IPS DF 6.9 (cell line): ENCODE measurements around the gene FADS2.
A peak's percentile ranks its signal among the peaks of the same experiment; 100 is the strongest.

Experiments
- DNase-seq: peaks from one replicate; pipeline ENCODE4 v3.0.0-alpha.2; 2013; ENCODE audit warnings: low read depth, low spot score
- H3K27ac ChIP-seq: one replicate; pipeline ENCODE4 v1.5.1; 2013; ENCODE audit warnings: low read length, control low read depth
- H3K27me3 ChIP-seq: 2 replicates; pipeline ENCODE4 v1.6.1; 2013; ENCODE audit warnings: mild to moderate bottlenecking, low read length; ENCODE audit not compliant: control insufficient read depth, insufficient read depth
- H3K36me3 ChIP-seq: 2 replicates; pipeline ENCODE4 v1.6.1; 2013; ENCODE audit warnings: low read length; ENCODE audit not compliant: control insufficient read depth, insufficient read depth
- H3K4me1 ChIP-seq: 2 replicates; pipeline ENCODE4 v1.6.1; 2013; ENCODE audit warnings: low read length; ENCODE audit not compliant: control insufficient read depth, insufficient read depth
- H3K4me3 ChIP-seq: 2 replicates; pipeline ENCODE4 v1.5.1; 2013; ENCODE audit warnings: mild to moderate bottlenecking, low read length
- H3K9me3 ChIP-seq: 2 replicates; pipeline ENCODE4 v1.6.1; 2013; ENCODE audit warnings: low read length, inconsistent platforms; ENCODE audit not compliant: control insufficient read depth, insufficient read depth
- WGBS: extraction: QIAGEN DNeasy Blood & Tissue Kit; methylation state at CpG from one replicate; pipeline ENCODE4 v1.1.7; 2013; ENCODE audit warnings: mixed read lengths, missing lambda C conversion rate; ENCODE audit not compliant: insufficient read length, insufficient coverage; 5-methylcytosine and 5-hydroxymethylcytosine counted together

FADS2 gene

DNA sequence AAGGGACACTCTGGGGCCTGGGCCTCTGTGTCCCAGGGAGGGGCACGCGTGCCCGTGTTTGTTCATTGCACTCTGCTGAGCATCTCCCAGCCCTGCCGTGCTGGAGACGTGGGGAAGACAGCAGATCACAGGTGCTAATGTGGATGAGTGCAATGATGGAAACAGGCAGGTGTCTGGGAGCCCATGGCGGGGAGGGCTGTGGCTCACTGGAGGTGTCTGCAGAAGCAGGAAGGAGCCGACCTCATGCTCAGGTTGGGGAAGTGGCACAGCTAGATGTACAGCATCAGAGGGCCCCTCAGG, 43.6 kb upstream of the FADS2 start:
- no peak overlapping the region for H3K27ac ChIP-seq

DNA sequence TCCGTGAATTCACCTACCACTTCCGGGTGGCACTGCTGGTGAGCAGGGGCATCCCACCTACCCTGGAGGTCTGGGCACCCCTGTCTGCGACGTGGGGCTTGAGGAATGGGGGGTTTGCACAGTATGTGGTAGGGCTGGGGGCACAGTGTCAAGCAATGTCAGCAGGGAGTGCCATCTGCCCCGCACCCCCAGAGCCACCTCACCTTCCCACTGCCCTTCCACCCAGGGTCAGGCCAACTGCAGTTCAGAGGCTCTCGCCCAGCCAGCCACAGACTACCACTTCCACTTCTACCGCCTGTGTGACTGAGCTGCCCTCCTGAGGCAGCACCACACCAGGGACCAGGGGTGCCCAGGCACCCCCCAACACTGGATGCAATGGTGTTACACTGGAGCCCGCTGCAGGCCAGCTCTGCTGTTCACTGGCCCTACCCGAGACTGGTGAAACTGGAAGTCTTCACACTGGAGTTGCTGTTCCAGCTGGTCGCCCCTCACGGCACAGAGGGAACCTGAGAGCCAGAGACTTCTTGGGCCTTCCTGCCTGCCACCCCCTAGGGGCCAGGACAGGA, 42.2 kb upstream of the FADS2 start:
- H3K4me1 ChIP-seq: no peaks in the 10 kb centered on the region
- no peaks in the 10 kb centered on the region for H3K27me3 ChIP-seq
- H3K27ac ChIP-seq: no peak overlapping the region
- no CpG with 5 or more reads among the region's 11 CpGs for WGBS
- H3K36me3 ChIP-seq: peaks cover 38% of the 10 kb centered on the region
- no peaks in the 10 kb centered on the region for H3K9me3 ChIP-seq
- DNase-seq: no peak
- no peak overlapping the region for H3K4me3 ChIP-seq

More for the DNA sequence above, 43.6 kb upstream of the FADS2 start:
- no peaks in the 10 kb centered on the region for H3K9me3 ChIP-seq
- no peak for DNase-seq
- H3K4me3 ChIP-seq: no peak overlapping the region
- peaks cover 27% of the 10 kb centered on the region for H3K36me3 ChIP-seq
- WGBS: no CpG with 5 or more reads among the region's 7 CpGs
- no peaks in the 10 kb centered on the region for H3K27me3 ChIP-seq
- no peaks in the 10 kb centered on the region for H3K4me1 ChIP-seq

DNA sequence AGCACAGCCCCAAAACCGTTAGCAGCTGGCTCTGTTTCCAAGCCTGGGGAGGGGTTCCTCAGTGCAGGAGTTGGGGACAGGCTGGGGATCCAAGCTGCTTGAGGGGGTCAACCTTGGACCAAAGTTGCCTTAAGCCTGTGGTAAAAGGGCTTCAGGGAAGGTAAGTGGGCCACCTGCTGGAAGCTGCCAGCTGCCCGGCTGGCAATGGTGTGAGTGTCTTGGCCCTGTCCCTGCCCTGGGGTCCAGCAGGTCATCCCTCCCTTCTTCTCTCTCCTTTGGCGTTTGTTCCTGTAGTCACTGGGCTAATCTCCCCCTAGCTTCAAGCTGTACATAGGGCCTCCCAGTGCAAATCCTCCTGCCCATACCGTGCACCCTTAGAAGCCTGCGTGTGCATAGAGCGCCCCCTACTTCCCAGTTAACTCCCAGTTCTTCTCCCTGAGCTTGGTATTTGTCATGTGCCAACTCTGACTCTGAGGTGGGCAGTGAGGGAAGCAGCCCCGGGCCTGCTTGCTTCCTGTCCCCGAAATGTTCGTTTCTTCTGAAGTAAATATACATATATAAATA, 40.1 kb upstream of the FADS2 start:
- H3K4me3 ChIP-seq: no peak overlapping the region
- no peaks in the 10 kb centered on the region for H3K27me3 ChIP-seq
- H3K27ac ChIP-seq: no peak overlapping the region
- peak; percentile 43 for DNase-seq
- no peaks in the 10 kb centered on the region for H3K4me1 ChIP-seq
- no peaks in the 10 kb centered on the region for H3K9me3 ChIP-seq
- H3K36me3 ChIP-seq: peaks cover 38% of the 10 kb centered on the region
- WGBS: no CpG with 5 or more reads among the region's 9 CpGs

DNA sequence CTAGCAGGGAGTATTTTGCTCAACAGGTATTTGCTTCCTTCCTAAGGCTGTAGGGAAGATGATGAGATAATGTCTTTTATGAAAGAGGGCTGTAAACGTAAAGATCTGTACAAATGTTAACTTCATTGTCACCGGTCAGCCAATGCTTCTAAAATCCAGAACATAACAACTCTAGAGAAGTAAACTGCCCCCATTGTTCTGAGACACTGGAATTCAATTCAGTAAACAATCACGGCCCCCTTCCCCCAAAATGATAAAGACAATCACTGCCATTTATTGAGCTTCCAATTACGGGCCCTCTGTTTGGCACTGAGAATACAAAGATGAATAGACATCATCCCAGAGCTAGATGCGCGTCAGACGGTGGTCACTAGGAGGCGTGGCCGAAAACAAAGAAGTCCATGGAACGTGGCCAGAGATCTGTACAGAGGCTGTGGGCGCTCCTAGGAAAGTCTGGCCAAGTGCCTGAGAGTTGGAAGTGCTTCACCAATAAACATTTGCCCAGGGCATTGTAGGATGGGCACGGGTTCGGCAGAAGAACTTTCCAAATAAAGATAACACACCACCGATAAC, 36.3 kb upstream of the FADS2 start:
- Histone ChIP-seq H3K9me3 (no peaks in the 10 kb centered on the region), H3K4me1 (no peaks in the 10 kb centered on the region), H3K36me3 (peaks cover 38% of the 10 kb centered on the region), H3K4me3 (peak overlapping the region; percentile 64; the same call in 1 of the 2 replicates), H3K27me3 (no peaks in the 10 kb centered on the region), H3K27ac (no peak overlapping the region)
- no peak for DNase-seq
- WGBS: no CpG with 5 or more reads among the region's 14 CpGs

DNA sequence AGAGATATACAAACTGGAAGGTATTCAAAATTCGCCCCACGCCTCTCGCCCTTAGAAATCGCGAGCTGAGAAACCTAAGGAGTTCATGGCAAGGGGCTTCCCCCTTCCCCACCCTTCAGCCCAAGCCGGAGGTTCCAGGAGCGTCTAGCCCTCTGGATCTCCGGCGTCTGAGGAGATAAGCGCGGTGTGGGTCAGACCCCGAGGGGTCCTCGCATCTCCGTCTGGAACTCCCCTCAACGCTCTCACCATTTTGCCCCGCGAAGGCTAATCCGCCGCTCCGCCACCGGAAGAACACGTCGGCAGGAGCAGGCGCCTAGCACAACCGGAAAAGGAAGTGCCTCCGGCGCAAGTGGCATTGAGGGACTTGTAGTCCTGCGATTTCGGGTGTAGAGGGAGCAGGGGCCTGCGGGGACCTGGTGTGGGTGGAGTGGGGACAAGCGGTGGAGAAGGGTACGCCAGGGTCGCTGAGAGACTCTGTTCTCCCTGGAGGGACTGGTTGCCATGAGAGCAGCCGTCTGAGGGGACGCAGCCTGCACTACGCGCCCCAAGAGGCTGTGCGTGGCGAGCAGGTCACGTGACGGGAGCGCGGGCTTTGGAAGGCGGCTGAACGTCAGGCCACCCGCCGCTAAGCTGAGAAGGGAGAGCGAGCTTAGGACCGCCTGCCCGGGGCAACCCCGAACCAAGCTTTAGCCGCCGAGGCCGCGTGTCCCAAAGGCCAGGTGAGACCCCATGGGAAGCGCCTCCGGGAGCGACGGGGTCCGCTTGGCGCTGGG, 35.6 kb upstream of the FADS2 start, which contains the start of the genes FEN1 and TMEM258:
Gene FEN1, plus strand, starts transcription at position 602 of the 773 bp plus-strand sequence. CDS start 2,451 bp downstream, outside the sequence.
Gene TMEM258, minus strand, starts transcription at position 290 of the 773 bp plus-strand sequence. Its CDS starts 41 bp downstream, at position 249.
- Histone ChIP-seq H3K36me3 (peaks cover 32% of the 10 kb centered on the region), H3K4me1 (no peaks in the 10 kb centered on the region), H3K27me3 (no peaks in the 10 kb centered on the region), H3K27ac (no peak within 1 kb of the TSS), H3K4me3 (peak within 1 kb of the TSS; percentile 64), H3K9me3 (no peaks in the 10 kb centered on the region)
- WGBS: no CpG with 5 or more reads among the region's 61 CpGs
- DNase-seq: no peak

DNA sequence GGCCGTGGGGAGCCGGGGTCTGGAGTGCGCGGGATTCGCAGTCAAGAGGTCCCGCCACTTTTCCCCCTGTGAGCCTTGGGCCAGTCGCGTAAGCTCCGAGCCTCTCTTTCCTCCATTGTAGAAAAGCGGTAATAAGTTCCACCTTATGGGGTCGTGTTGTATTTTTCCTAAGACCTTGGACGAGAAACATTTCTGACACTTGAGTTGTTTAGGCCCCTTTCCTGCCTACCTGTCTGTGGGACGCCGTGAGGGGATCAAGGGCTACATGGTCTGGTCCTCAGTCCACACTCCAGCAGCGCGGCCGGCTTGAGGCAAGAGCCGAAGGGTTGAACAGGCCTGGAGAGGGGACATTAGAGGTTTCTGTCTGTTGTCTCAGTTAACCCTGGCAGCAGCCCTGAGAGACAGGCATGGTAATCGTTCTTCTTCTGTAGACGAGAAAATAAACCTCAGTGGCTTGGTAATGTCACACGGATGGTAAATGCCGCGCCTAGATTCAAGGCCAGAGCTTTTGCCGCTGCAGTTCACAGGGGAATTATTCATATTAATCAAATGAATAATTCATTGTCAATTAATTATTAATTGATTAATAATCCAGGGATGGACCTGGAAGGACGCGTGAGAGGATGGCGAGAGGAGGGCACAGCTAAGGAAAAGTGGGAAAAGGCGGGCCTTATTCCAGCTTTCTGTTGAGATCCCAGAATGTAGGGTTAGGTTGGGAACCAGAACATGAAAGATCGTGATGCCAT, 34.8 kb upstream of the FADS2 start:
- H3K4me3 ChIP-seq: peak overlapping the region; percentile 64
- H3K4me1 ChIP-seq: no peaks in the 10 kb centered on the region
- WGBS: no CpG with 5 or more reads among the region's 29 CpGs
- H3K27me3 ChIP-seq: no peaks in the 10 kb centered on the region
- H3K27ac ChIP-seq: no peak overlapping the region
- H3K36me3 ChIP-seq: peaks cover 27% of the 10 kb centered on the region
- no peaks in the 10 kb centered on the region for H3K9me3 ChIP-seq
- no peak for DNase-seq

DNA sequence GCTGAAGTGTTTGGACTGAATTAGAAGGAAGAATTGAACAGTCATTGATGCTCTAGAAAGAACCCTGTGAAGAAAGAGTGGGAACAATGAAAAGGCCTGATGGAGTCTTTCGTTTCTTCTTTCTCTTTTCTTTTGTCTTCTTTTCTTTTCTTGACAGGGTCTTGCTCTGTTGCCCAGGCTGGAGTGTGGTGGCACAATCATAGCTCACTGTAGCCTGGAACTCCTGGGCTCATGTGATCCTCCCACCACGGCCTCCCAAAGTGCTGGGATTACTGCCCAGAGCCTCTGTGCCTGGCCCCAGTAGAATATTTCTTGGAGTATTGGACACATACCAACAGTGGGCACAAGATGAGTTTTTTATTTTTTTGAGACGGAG, 34.3 kb upstream of the FADS2 start:
- H3K4me3 ChIP-seq: peak overlapping the region; percentile 64; the same call in 1 of the 2 replicates
- peaks cover 24% of the 10 kb centered on the region for H3K36me3 ChIP-seq
- WGBS: no CpG with 5 or more reads among the region's 3 CpGs
- no peaks in the 10 kb centered on the region for H3K4me1 ChIP-seq
- DNase-seq: no peak
- no peaks in the 10 kb centered on the region for H3K9me3 ChIP-seq
- no peaks in the 10 kb centered on the region for H3K27me3 ChIP-seq
- no peak overlapping the region for H3K27ac ChIP-seq

DNA sequence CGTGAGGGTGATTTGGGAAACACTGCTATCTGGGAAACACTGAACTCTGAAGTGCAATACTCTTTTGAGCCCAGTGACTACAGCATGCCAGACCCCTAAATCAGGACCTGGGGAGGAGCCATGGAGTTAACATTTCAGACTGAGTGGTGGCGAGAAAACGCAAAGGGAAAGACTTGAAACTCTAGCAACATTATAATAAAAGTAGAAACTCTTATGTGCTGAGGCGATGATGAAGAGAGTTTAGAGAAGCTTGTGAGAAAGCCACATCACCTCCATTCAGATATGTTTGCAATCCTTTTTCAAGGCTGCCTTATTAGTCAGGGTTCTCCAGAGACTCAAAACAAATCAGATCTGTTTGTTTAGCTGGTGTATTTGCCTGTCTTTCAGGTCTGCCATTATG, 33.5 kb upstream of the FADS2 start:
- Histone ChIP-seq H3K27ac (no peak overlapping the region), H3K36me3 (peaks cover 21% of the 10 kb centered on the region), H3K4me1 (no peaks in the 10 kb centered on the region), H3K4me3 (no peak overlapping the region), H3K27me3 (no peaks in the 10 kb centered on the region), H3K9me3 (no peaks in the 10 kb centered on the region)
- 100% methylated on average over 1 of the region's 4 CpGs for WGBS
- no peak for DNase-seq

DNA sequence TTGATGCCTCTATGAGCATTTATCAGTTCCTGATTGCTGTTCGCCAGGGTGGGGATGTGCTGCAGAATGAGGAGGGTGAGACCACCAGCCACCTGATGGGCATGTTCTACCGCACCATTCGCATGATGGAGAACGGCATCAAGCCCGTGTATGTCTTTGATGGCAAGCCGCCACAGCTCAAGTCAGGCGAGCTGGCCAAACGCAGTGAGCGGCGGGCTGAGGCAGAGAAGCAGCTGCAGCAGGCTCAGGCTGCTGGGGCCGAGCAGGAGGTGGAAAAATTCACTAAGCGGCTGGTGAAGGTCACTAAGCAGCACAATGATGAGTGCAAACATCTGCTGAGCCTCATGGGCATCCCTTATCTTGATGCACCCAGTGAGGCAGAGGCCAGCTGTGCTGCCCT, 32.6 kb upstream of the FADS2 start:
- H3K9me3 ChIP-seq: no peaks in the 10 kb centered on the region
- H3K4me1 ChIP-seq: no peaks in the 10 kb centered on the region
- no peaks in the 10 kb centered on the region for H3K27me3 ChIP-seq
- no peak for DNase-seq
- no peak overlapping the region for H3K4me3 ChIP-seq
- WGBS: no CpG with 5 or more reads among the region's 12 CpGs
- H3K27ac ChIP-seq: no peak overlapping the region
- peaks cover 14% of the 10 kb centered on the region for H3K36me3 ChIP-seq

DNA sequence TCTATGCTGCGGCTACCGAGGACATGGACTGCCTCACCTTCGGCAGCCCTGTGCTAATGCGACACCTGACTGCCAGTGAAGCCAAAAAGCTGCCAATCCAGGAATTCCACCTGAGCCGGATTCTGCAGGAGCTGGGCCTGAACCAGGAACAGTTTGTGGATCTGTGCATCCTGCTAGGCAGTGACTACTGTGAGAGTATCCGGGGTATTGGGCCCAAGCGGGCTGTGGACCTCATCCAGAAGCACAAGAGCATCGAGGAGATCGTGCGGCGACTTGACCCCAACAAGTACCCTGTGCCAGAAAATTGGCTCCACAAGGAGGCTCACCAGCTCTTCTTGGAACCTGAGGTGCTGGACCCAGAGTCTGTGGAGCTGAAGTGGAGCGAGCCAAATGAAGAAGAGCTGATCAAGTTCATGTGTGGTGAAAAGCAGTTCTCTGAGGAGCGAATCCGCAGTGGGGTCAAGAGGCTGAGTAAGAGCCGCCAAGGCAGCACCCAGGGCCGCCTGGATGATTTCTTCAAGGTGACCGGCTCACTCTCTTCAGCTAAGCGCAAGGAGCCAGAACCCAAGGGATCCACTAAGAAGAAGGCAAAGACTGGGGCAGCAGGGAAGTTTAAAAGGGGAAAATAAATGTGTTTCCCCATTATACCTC, 32.1 kb upstream of the FADS2 start:
- Histone ChIP-seq H3K4me1 (no peaks in the 10 kb centered on the region), H3K4me3 (no peak overlapping the region), H3K27ac (no peak overlapping the region), H3K27me3 (no peaks in the 10 kb centered on the region), H3K9me3 (no peaks in the 10 kb centered on the region), H3K36me3 (peaks cover 14% of the 10 kb centered on the region)
- WGBS: no CpG with 5 or more reads among the region's 18 CpGs
- no peak for DNase-seq
